H1 (cell line): ENCODE results near the gene COL6A3. TPM values are rescaled to one million over a fixed set of nuclear protein-coding genes. Genes with fewer than 3 reads are reported as not detected.

Source experiments
- CEBPB ChIP-seq: IDR thresholded peaks from 2 replicates; pipeline ENCODE4 v1.6.1; 2012; ENCODE audit warnings: low read depth, low read length
- JUN ChIP-seq: IDR thresholded peaks from 2 replicates; pipeline ENCODE4 v1.6.1; 2011; ENCODE audit warnings: low read depth, mild to moderate bottlenecking, improper control_type of control experiment, low read length
- SIN3A ChIP-seq, 2 experiments: IDR thresholded peaks in 1 of 2; conservative IDR thresholded peaks in 1 of 2; 2 replicates each; pipeline ENCODE4 v1.6.1; 2011 to 2012; ENCODE audit warnings: low read length in 2 of 2, improper control_type of control experiment in 1 of 2, low read depth in 1 of 2, mild to moderate bottlenecking in 1 of 2
- SP1 ChIP-seq: IDR thresholded peaks from 2 replicates; pipeline ENCODE4 v1.6.1; 2011; ENCODE audit warnings: low read depth, low read length
- SP2 ChIP-seq: IDR thresholded peaks from 2 replicates; pipeline ENCODE4 v1.6.1; 2012; ENCODE audit warnings: mild to moderate bottlenecking, low read length, inconsistent platforms
- ZNF274 ChIP-seq: IDR thresholded peaks from 2 replicates; pipeline ENCODE4 v1.7.0; 2012; ENCODE audit warnings: low read length, borderline replicate concordance; ENCODE audit errors: extremely low read depth
- polyA plus RNA-seq, 7 experiments: library from polyadenylated mRNA; depleted of rRNA in 3 of 7; stranded (reverse) in 5 of 7; unstranded in 2 of 7; fragments of >200 nt in 5 of 7; fragments of 200-250 nt in 2 of 7; gene quantifications; 1 replicate in 5 of 7; 2 replicates in 1 of 7; 4 replicates in 1 of 7; pipeline versions ENCODE4 v1.2.1 to v1.2.3, GENCODE V29; 2011 to 2013; ENCODE audit warnings: missing spikeins in 2 of 7, mixed read lengths in 2 of 7
- total RNA-seq: library from RNA; stranded (reverse); fragmentation: NEBNext Ultra II Directional; extraction: Animal tissue kit (Norgen Biotek cat#: 25700); gene quantifications from 2 replicates; pipeline ENCODE4 v1.2.1, GENCODE V29; 2021

Gene COL6A3
- total and polyA plus RNA-seq, 2 of the 8 experiments (the other 6 are each of a cell fraction or from before 2014, with no cell fraction given), result 1.2 to 3.4 TPM

GRCh38 chr2:237449193-237449881 lies 35.4 kb upstream of the COL6A3 start (continued):
- TF ChIP-seq SIN3A (conservative IDR thresholded peaks at IDR 0.05 in 1 of 2, IDR thresholded peaks at IDR 0.05 in 1 of 2; ENCODE audit: low read depth in 1 of 2, low read length in 2 of 2), result no peak
- no peak for TF ChIP-seq SP2
- TF ChIP-seq JUN, result no peak
- no peak for TF ChIP-seq ZNF274
- no peak for TF ChIP-seq SP1
- no peak for TF ChIP-seq CEBPB
